ENCODE measurements around the gene LY6G5C. TPM values are rescaled to one million over a fixed set of nuclear protein-coding genes. Genes with fewer than 3 reads are reported as not detected.
A peak's percentile ranks its signal among the peaks of the same experiment; 100 is the strongest.

LY6G5C gene
- total and polyA plus RNA-seq, 2 donors (not counting 1 experiment from before 2014, with no cell fraction given), result 0.76 to 3.4 TPM

- CTCF ChIA-PET, result interaction anchor here (0.8 to 2.3 kb wide), 12 partner anchors 9 to 130 kb away, joined by 3 to 11 read pairs (median 4); partner anchors contain the start of genes DDAH2, LSM2 and LY6G5C
- Histone ChIP-seq H3K4me3 (ENCODE audit: control extremely low read depth in 1 of 5, extremely low read depth in 1 of 5, insufficient read depth in 1 of 5, low read depth in 2 of 5, low read length in 4 of 5) (peak within 1 kb of the TSS; percentile 65 to 98 (median 96)), H3K9ac (ENCODE audit: low read length) (peak within 1 kb of the TSS; percentile 97), H3K9me3 (ENCODE audit: control extremely low read depth in 1 of 3, control insufficient read depth in 2 of 3, insufficient read depth in 1 of 3, low read length in 2 of 3) (no peaks in the 10 kb centered on the region), H3K27me3 (replicated peaks in 1 of 4; ENCODE audit: control extremely low read depth in 1 of 4, control insufficient read depth in 3 of 4, insufficient read depth in 4 of 4, low read length in 3 of 4) (no peaks in the 10 kb centered on the region), H2AFZ (ENCODE audit: insufficient read depth, low read depth, low read length, poor library complexity, severe bottlenecking) (peak within 1 kb of the TSS; percentile 89), H3K4me2 (replicated peaks; ENCODE audit: low read depth, low read length, poor library complexity, severe bottlenecking) (peak within 1 kb of the TSS; percentile 75), H4K20me1 (ENCODE audit: control insufficient read depth, insufficient read depth, low read length, poor library complexity, severe bottlenecking) (no peaks in the 10 kb centered on the region), H3K4me1 (ENCODE audit: control insufficient read depth in 2 of 2, insufficient read depth in 2 of 2, low read length in 2 of 2) (peaks cover 20 to 28% of the 10 kb centered on the region in 2 donors), H3K36me3 (replicated peaks in 1 of 2; ENCODE audit: control extremely low read depth in 1 of 2, control insufficient read depth in 1 of 2, extremely low read depth in 1 of 2, insufficient read depth in 2 of 2, low read length in 1 of 2) (peaks cover 0 to 27% of the 10 kb centered on the region in 2 experiments), H3K79me2 (ENCODE audit: control insufficient read depth, insufficient read depth, low read length) (peaks cover 42% of the 10 kb centered on the region), H3K27ac (ENCODE audit: low read length in 2 of 2) (peak within 1 kb of the TSS; percentile 87 to 93)
- WGBS (ENCODE audit: insufficient coverage), result 1% methylated on average over 50 of the region's 54 CpGs
- Mint-ChIP-seq H3K27me3 (no peaks in the 10 kb centered on the region), H3K4me1 (peaks cover 31% of the 10 kb centered on the region), H3K4me3 (peak within 1 kb of the TSS; percentile 98), H3K9me3 (ENCODE audit: insufficient read depth) (no peaks in the 10 kb centered on the region), H3K27ac (peak within 1 kb of the TSS; percentile 91)
- intact Hi-C loops (cut with micrococcal nuclease), result loop anchor here (1.0 to 5.0 kb wide), 5 partner anchors 22 to 159 kb away; partner anchors contain the start of genes CSNK2B, DDAH2, LY6G5B and LY6G5C
- TF ChIP-seq EZH2 (IDR thresholded peaks at IDR 0.05; ENCODE audit: borderline replicate concordance, insufficient read depth, low read depth, low read length, poor library complexity, severe bottlenecking) (no peak), CTCF (IDR thresholded peaks at IDR 0.05) (no peak)
- ATAC-seq (ENCODE audit: low read depth), result peak; percentile 95
- POLR2A ChIA-PET, result interaction anchor here (0.6 to 1.9 kb wide), 10 partner anchors 22 to 160 kb away, joined by 3 to 16 read pairs (median 6); partner anchors contain the start of genes BAG6, CLIC1, DDAH2 and HSPA1B
- DNase-seq, result peak; percentile 99
These were observed 22.2 kb upstream of the LY6G5C start, which contains the start of gene ABHD16A for GRCh38 chr6:31702819-31703716. Gene ABHD16A, minus strand, starts transcription at chr6:31703324. Its CDS starts 43 bp downstream, at chr6:31703281.

All from B cell (primary cell).